PC-9 (cell line): Measurements from ENCODE around the gene KIF2A. TPM values are rescaled to one million over a fixed set of nuclear protein-coding genes. Genes with fewer than 3 reads are reported as not detected.

ENCODE experiments used
- BruUV-seq: library from RNA; stranded (reverse); fragments of 400-500 nt; replicated peaks from 2 replicates; lab custom pipeline; 2021; lab: Mats Ljungman, UMichigan
- CTCF ChIA-PET: fragments of 300-600 bp; sonication (Branson Sonifier 250); formaldehyde crosslinking; loops from one replicate; lab custom pipeline; 2022; ENCODE audit warnings: antibody characterized with exemption; lab: Charles Lee
- POLR2A ChIA-PET: fragments of 300-600 bp; sonication (Branson Sonifier 250); formaldehyde crosslinking; loops from one replicate; lab custom pipeline; 2022; ENCODE audit warnings: antibody characterized with exemption; ENCODE audit not compliant: unreplicated experiment; lab: Charles Lee
- DNase-seq, 2 experiments: peaks; one replicate each; pipeline versions ENCODE4 v3.0.0 to v3.0.0-alpha.2; 2015 to 2022; ENCODE audit warnings: mixed read lengths in 1 of 2
- H2AFZ ChIP-seq: fragments of 200-600 bp; sonication (generic); 2 replicates; pipeline ENCODE4 v1.8.1; 2017; ENCODE audit warnings: antibody characterized with exemption
- H3F3A ChIP-seq: fragments of 200-600 bp; sonication (generic); 2 replicates; pipeline ENCODE4 v1.8.1; 2017; ENCODE audit warnings: antibody characterized with exemption, mild to moderate bottlenecking, low read depth; ENCODE audit not compliant: insufficient read depth
- H3K27ac ChIP-seq: fragments of 200-600 bp; sonication (generic); 2 replicates; pipeline ENCODE4 v1.6.1; 2016; ENCODE audit warnings: mixed run types
- H3K27me3 ChIP-seq: fragments of 200-600 bp; sonication (generic); 2 replicates; pipeline ENCODE4 v1.6.1; 2016; ENCODE audit warnings: low read depth, mixed run types; ENCODE audit not compliant: insufficient read depth
- H3K36me3 ChIP-seq: fragments of 200-600 bp; sonication (generic); 2 replicates; pipeline ENCODE4 v1.6.1; 2016; ENCODE audit warnings: low read depth, mixed run types
- H3K4me1 ChIP-seq: fragments of 200-600 bp; sonication (generic); replicated peaks from 2 replicates; pipeline ENCODE4 v1.6.1; 2016; ENCODE audit warnings: mixed run types; ENCODE audit not compliant: insufficient read depth
- H3K4me2 ChIP-seq: fragments of 200-600 bp; sonication (generic); 2 replicates; pipeline ENCODE4 v1.6.1; 2017; ENCODE audit warnings: mixed run types
- H3K4me3 ChIP-seq: fragments of 200-600 bp; sonication (generic); 2 replicates; pipeline ENCODE4 v1.6.1; 2016; ENCODE audit warnings: mixed run types
- H3K79me2 ChIP-seq: fragments of 200-600 bp; sonication (generic); 2 replicates; pipeline ENCODE4 v1.6.1; 2017; ENCODE audit warnings: low read depth, mixed run types
- H3K9me2 ChIP-seq: fragments of 200-600 bp; sonication (generic); 2 replicates; pipeline ENCODE4 v1.8.1; 2017; ENCODE audit warnings: mild to moderate bottlenecking; ENCODE audit not compliant: insufficient read depth
- H3K9me3 ChIP-seq: fragments of 200-600 bp; sonication (generic); 2 replicates; pipeline ENCODE4 v1.8.1; 2016; ENCODE audit warnings: low read depth; ENCODE audit not compliant: insufficient read depth
- H4K20me1 ChIP-seq: fragments of 200-600 bp; sonication (generic); 2 replicates; pipeline ENCODE4 v1.8.1; 2017; ENCODE audit not compliant: insufficient read depth
- EZH2 ChIP-seq: fragments of 200-600 bp; sonication (generic); IDR thresholded peaks from 2 replicates; pipeline ENCODE4 v1.8.0; 2017; ENCODE audit warnings: antibody characterized with exemption, low read depth
- intact Hi-C: fragments of 100-400 bp; cut with micrococcal nuclease; formaldehyde crosslinking; loops from one replicate; pipeline ENCODE4 v1.10.0; 2022; ENCODE audit not compliant: unreplicated experiment
- total RNA-seq: library from RNA; stranded (reverse); gene quantifications from 2 replicates; pipeline ENCODE4 v1.2.3, GENCODE V29; 2021
- TF ChIP-seq, protein P1 (sequence below): fragments of 200-600 bp; sonication (generic); conservative IDR thresholded peaks from 2 replicates; pipeline ENCODE4 v1.6.1; 2017; ENCODE audit warnings: mixed run types, antibody characterized with exemption, mild to moderate bottlenecking, moderate library complexity

Gene KIF2A
- total RNA-seq, 1 experiment from 2014 or later: 54.8 TPM

GRCh38 chr5:62286834-62287233 lies 19.2 kb upstream of the KIF2A start:
- TF ChIP-seq EZH2: no peak
- TF ChIP-seq, protein P1, sequence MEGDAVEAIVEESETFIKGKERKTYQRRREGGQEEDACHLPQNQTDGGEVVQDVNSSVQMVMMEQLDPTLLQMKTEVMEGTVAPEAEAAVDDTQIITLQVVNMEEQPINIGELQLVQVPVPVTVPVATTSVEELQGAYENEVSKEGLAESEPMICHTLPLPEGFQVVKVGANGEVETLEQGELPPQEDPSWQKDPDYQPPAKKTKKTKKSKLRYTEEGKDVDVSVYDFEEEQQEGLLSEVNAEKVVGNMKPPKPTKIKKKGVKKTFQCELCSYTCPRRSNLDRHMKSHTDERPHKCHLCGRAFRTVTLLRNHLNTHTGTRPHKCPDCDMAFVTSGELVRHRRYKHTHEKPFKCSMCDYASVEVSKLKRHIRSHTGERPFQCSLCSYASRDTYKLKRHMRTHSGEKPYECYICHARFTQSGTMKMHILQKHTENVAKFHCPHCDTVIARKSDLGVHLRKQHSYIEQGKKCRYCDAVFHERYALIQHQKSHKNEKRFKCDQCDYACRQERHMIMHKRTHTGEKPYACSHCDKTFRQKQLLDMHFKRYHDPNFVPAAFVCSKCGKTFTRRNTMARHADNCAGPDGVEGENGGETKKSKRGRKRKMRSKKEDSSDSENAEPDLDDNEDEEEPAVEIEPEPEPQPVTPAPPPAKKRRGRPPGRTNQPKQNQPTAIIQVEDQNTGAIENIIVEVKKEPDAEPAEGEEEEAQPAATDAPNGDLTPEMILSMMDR: no peak

GRCh38 chr5:62287237-62287636 lies 18.8 kb upstream of the KIF2A start:
- no peaks in the 10 kb centered on the region for H3K9me2 ChIP-seq
- intact Hi-C loops: no loop called here
- H3K9me3 ChIP-seq: no peaks in the 10 kb centered on the region
- H3K79me2 ChIP-seq: no peaks in the 10 kb centered on the region
- H3K27me3 ChIP-seq: no peaks in the 10 kb centered on the region
- no peak overlapping the region for H2AFZ ChIP-seq
- ChIA-PET POLR2A (no interaction called here), CTCF (no interaction called here)
- H3K4me2 ChIP-seq: no peak overlapping the region
- no peak overlapping the region for H3K27ac ChIP-seq
- no peaks in the 10 kb centered on the region for H3K36me3 ChIP-seq
- H3K4me3 ChIP-seq: no peak overlapping the region
- H3K4me1 ChIP-seq: 0 out of 2 replicates have a peak, but pooled peaks cover 5% of the 10 kb centered on the region
- no peak for DNase-seq
- BruUV-seq: no TSS peak
- TF ChIP-seq EZH2: no peak
- TF ChIP-seq, protein P1: no peak
- no peaks in the 10 kb centered on the region for H4K20me1 ChIP-seq
- no peaks in the 10 kb centered on the region for H3F3A ChIP-seq

More at GRCh38 chr5:62286834-62287233, 19.2 kb upstream of the KIF2A start:
- Histone ChIP-seq H3K27ac (no peak overlapping the region), H3K9me2 (no peaks in the 10 kb centered on the region), H3K9me3 (no peaks in the 10 kb centered on the region), H3K4me1 (0 out of 2 replicates have a peak, but pooled peaks cover 5% of the 10 kb centered on the region), H3K79me2 (no peaks in the 10 kb centered on the region), H3K4me2 (no peak overlapping the region), H3K27me3 (no peaks in the 10 kb centered on the region), H2AFZ (no peak overlapping the region), H3K4me3 (no peak overlapping the region), H3F3A (no peaks in the 10 kb centered on the region), H4K20me1 (no peaks in the 10 kb centered on the region), H3K36me3 (no peaks in the 10 kb centered on the region)
- intact Hi-C loops: no loop called here
- CTCF ChIA-PET: no interaction called here
- no peak for DNase-seq
- POLR2A ChIA-PET: no interaction called here
- BruUV-seq: no TSS peak

GRCh38 chr5:62288118-62288517 lies 17.9 kb upstream of the KIF2A start:
- TF ChIP-seq EZH2: no peak
- TF ChIP-seq, protein P1: no peak
- no TSS peak for BruUV-seq
- H3K36me3 ChIP-seq: no peaks in the 10 kb centered on the region
- 0 out of 2 replicates have a peak, but pooled peaks cover 5% of the 10 kb centered on the region for H3K4me1 ChIP-seq
- H3K4me2 ChIP-seq: no peak overlapping the region
- no peaks in the 10 kb centered on the region for H3K79me2 ChIP-seq
- no peak for DNase-seq
- no peak overlapping the region for H3K4me3 ChIP-seq
- no peak overlapping the region for H3K27ac ChIP-seq
- H3K27me3 ChIP-seq: no peaks in the 10 kb centered on the region
- ChIA-PET POLR2A (no interaction called here), CTCF (no interaction called here)
- no peak overlapping the region for H2AFZ ChIP-seq
- no peaks in the 10 kb centered on the region for H3K9me3 ChIP-seq
- intact Hi-C loops: no loop called here
- H3K9me2 ChIP-seq: no peaks in the 10 kb centered on the region
- H4K20me1 ChIP-seq: no peaks in the 10 kb centered on the region
- no peaks in the 10 kb centered on the region for H3F3A ChIP-seq
